ENCODE measurements around the gene ADGRD2. TPM values are rescaled to one million over a fixed set of nuclear protein-coding genes. Genes with fewer than 3 reads are reported as not detected.

The ADGRD2 gene
- total RNA-seq, 3 donors from 2014 or later: not detected

- TF ChIP-seq CTCF (IDR thresholded peaks at IDR 0.05): no peak
- Histone ChIP-seq H3K4me1 (ENCODE audit: low read depth) (no peaks in the 10 kb centered on the region), H3K36me3 (ENCODE audit: low read depth) (no peaks in the 10 kb centered on the region), H3K4me3 (no peak overlapping the region), H3K9me3 (no peaks in the 10 kb centered on the region)
- DNase-seq (no peak), ATAC-seq (no peak)
- intact Hi-C loops (cut with DNase I, micrococcal nuclease): no loop called here
Measured at GRCh38 chr9:124443625-124444024, 6.6 kb upstream of the ADGRD2 start.

- Histone ChIP-seq H3K4me3 (no peak overlapping the region), H3K4me1 (ENCODE audit: low read depth) (no peaks in the 10 kb centered on the region), H3K36me3 (ENCODE audit: low read depth) (no peaks in the 10 kb centered on the region), H3K9me3 (no peaks in the 10 kb centered on the region)
- ATAC-seq: no peak
- intact Hi-C loops (cut with DNase I, micrococcal nuclease): no loop called here
- no peak for DNase-seq
- TF ChIP-seq CTCF (IDR thresholded peaks at IDR 0.05): no peak
Measured at GRCh38 chr9:124444166-124444565, 6.1 kb upstream of the ADGRD2 start.

GRCh38 chr9:124447297-124447661 is 3.0 kb upstream of the ADGRD2 start:
- ATAC-seq: no peak
- no peak for TF ChIP-seq CTCF (IDR thresholded peaks at IDR 0.05)
- intact Hi-C loops (cut with DNase I, micrococcal nuclease): no loop called here

GRCh38 chr9:124448019-124448418 is 2.2 kb upstream of the ADGRD2 start:
- intact Hi-C loops (cut with DNase I, micrococcal nuclease): no loop called here
- TF ChIP-seq CTCF (IDR thresholded peaks at IDR 0.05): no peak

More at GRCh38 chr9:124447297-124447661, 3.0 kb upstream of the ADGRD2 start:
- DNase-seq: no peak
- no peaks in the 10 kb centered on the region for H3K9me3 ChIP-seq
- H3K4me3 ChIP-seq: no peak overlapping the region
- H3K4me1 ChIP-seq (ENCODE audit: low read depth): peaks cover 3% of the 10 kb centered on the region
- H3K36me3 ChIP-seq (ENCODE audit: low read depth): no peaks in the 10 kb centered on the region

GRCh38 chr9:124449381-124450151 is 685 bp upstream of the ADGRD2 start:
- TF ChIP-seq CTCF (IDR thresholded peaks at IDR 0.05): no peak
- no peak for ATAC-seq

More at GRCh38 chr9:124448019-124448418, 2.2 kb upstream of the ADGRD2 start:
- Histone ChIP-seq H3K36me3 (ENCODE audit: low read depth) (no peaks in the 10 kb centered on the region), H3K9me3 (no peaks in the 10 kb centered on the region), H3K4me1 (ENCODE audit: low read depth) (peaks cover 3% of the 10 kb centered on the region), H3K4me3 (no peak overlapping the region)
- peak in 1 of 3 donors; percentile 22 for DNase-seq
- ATAC-seq: no peak

More at GRCh38 chr9:124449381-124450151, 685 bp upstream of the ADGRD2 start:
- intact Hi-C loops (cut with DNase I, micrococcal nuclease): no loop called here
- no peaks in the 10 kb centered on the region for H3K9me3 ChIP-seq
- no peaks in the 10 kb centered on the region for H3K36me3 ChIP-seq (ENCODE audit: low read depth)
- peaks cover 3% of the 10 kb centered on the region for H3K4me1 ChIP-seq (ENCODE audit: low read depth)
- DNase-seq: peak in 1 of 3 donors; percentile 23
- no peak overlapping the region for H3K4me3 ChIP-seq
